HG03108 (cell line): Measurements from ENCODE around the gene PRODH2.
"Not testable (repeated sequence)": the region's sequence is repeated elsewhere in the genome, so short reads cannot be mapped to it uniquely, and the experiment has no call there.

Experiments
- ATAC-seq: cut with Tn5 transposase; IDR thresholded peaks from one replicate; pipeline ENCODE4 v1.9.1; 2021; ENCODE audit warnings: moderate library complexity; ENCODE audit not compliant: unreplicated experiment

The PRODH2 gene

GRCh38 chr19:35797663-35798062, 15.0 kb downstream of the PRODH2 start:
- no peak for ATAC-seq

- ATAC-seq: no peak
Measured at GRCh38 chr19:35796645-35797542, 15.8 kb downstream of the PRODH2 start.

- not testable (repeated sequence) for ATAC-seq
Measured at GRCh38 chr19:35795564-35795963, 17.1 kb downstream of the PRODH2 start.

GRCh38 chr19:35793381-35794165, 19.1 kb downstream of the PRODH2 start:
- no peak for ATAC-seq

- ATAC-seq: no peak
Measured at GRCh38 chr19:35792888-35793287, 19.8 kb downstream of the PRODH2 start.

GRCh38 chr19:35792312-35792711, 20.3 kb downstream of the PRODH2 start:
- ATAC-seq: no peak

GRCh38 chr19:35791814-35792279, 20.8 kb downstream of the PRODH2 start:
- ATAC-seq: no peak

GRCh38 chr19:35790981-35791813, 21.4 kb downstream of the PRODH2 start:
- ATAC-seq: no peak

GRCh38 chr19:35789978-35790944, 22.4 kb downstream of the PRODH2 start:
- no peak for ATAC-seq

- no peak for ATAC-seq
Measured at GRCh38 chr19:35789195-35789977, 23.3 kb downstream of the PRODH2 start.

GRCh38 chr19:35788205-35788960, 24.3 kb downstream of the PRODH2 start:
- no peak for ATAC-seq

GRCh38 chr19:35787227-35787799, 25.3 kb downstream of the PRODH2 start:
- no peak for ATAC-seq

GRCh38 chr19:35786299-35787160, 26.1 kb downstream of the PRODH2 start:
- no peak for ATAC-seq

- no peak for ATAC-seq
Measured at GRCh38 chr19:35785339-35785627, 27.4 kb downstream of the PRODH2 start.

- no peak for ATAC-seq
Measured at GRCh38 chr19:35784503-35785338, 27.9 kb downstream of the PRODH2 start.
